Tibial artery (tissue), 4 donors: ENCODE measurements around the gene TBC1D9B.

Experiments
- DNase-seq, 2 donors: peaks; one replicate each; pipeline ENCODE4 v3.0.0-alpha.2; 2019
- H3K27ac ChIP-seq, 2 donors: fragments of 200-600 bp; sonication (generic) in 1 of 2; 1 replicate in 1 of 2; 2 replicates in 1 of 2; pipeline ENCODE4 v1.5.1; 2018 to 2019; ENCODE audit warnings: mild to moderate bottlenecking in 1 of 2
- H3K27me3 ChIP-seq, 2 donors: fragments of 200-600 bp; sonication (generic) in 1 of 2; one replicate each; pipeline versions ENCODE4 v1.5.1 to v1.6.0; 2016 to 2019
- H3K36me3 ChIP-seq, 3 donors: fragments of 200-600 bp; sonication (generic) in 2 of 3; one replicate each; pipeline ENCODE4 v1.5.1; 2016 to 2019; ENCODE audit warnings: mild to moderate bottlenecking in 2 of 3
- H3K4me1 ChIP-seq, 4 donors: fragments of 200-600 bp; sonication (generic) in 2 of 4; 1 replicate in 3 of 4; 2 replicates in 1 of 4; pipeline ENCODE4 v1.5.1; 2016 to 2019
- H3K4me3 ChIP-seq, 2 donors: fragments of 200-600 bp; sonication (generic) in 1 of 2; 1 replicate in 1 of 2; 2 replicates in 1 of 2; pipeline ENCODE4 v1.5.1; 2018 to 2019; ENCODE audit warnings: mild to moderate bottlenecking in 2 of 2
- H3K9me3 ChIP-seq, 3 donors: fragments of 200-600 bp; sonication (generic) in 1 of 3; one replicate each; pipeline ENCODE4 v1.5.1; 2016 to 2019
- CTCF ChIP-seq, 2 experiments: fragments of 200-600 bp in 1 of 2; fragments of 450-650 bp in 1 of 2; IDR thresholded peaks; one replicate each; pipeline ENCODE4 v1.5.1; 2017 to 2019; ENCODE audit warnings: antibody characterized with exemption in 2 of 2, mild to moderate bottlenecking in 1 of 2, moderate library complexity in 1 of 2
- intact Hi-C: fragments of 100-400 bp; cut with DNase I; formaldehyde crosslinking; loops from one replicate; pipeline ENCODE4 v1.15.0; 2023; ENCODE audit warnings: low total_unique reads

The TBC1D9B gene

GRCh38 chr5:179902763-179903158 is 4.9 kb downstream of the TBC1D9B start:
- no peaks in the 10 kb centered on the region for H3K9me3 ChIP-seq
- no peak overlapping the region for H3K27ac ChIP-seq
- no peak for DNase-seq
- no peak for TF ChIP-seq CTCF (IDR thresholded peaks at IDR 0.05)
- H3K36me3 ChIP-seq = peaks cover 16 to 68% (median 39%) of the 10 kb centered on the region in 3 donors
- H3K4me3 ChIP-seq = no peak overlapping the region
- H3K4me1 ChIP-seq = peaks cover 0 to 12% (median 8%) of the 10 kb centered on the region in 4 donors
- H3K27me3 ChIP-seq = no peaks in the 10 kb centered on the region
- intact Hi-C loops = no loop called here

GRCh38 chr5:179901915-179902762 is 5.6 kb downstream of the TBC1D9B start:
- TF ChIP-seq CTCF (IDR thresholded peaks at IDR 0.05) = no peak
- Histone ChIP-seq H3K4me1 (peaks cover 0 to 12% (median 8%) of the 10 kb centered on the region in 4 donors), H3K36me3 (peaks cover 22 to 74% (median 46%) of the 10 kb centered on the region in 3 donors), H3K27me3 (no peaks in the 10 kb centered on the region), H3K27ac (no peak overlapping the region), H3K4me3 (no peak overlapping the region), H3K9me3 (no peaks in the 10 kb centered on the region)
- intact Hi-C loops = no loop called here
- DNase-seq = no peak

GRCh38 chr5:179901462-179901861 is 6.2 kb downstream of the TBC1D9B start:
- Histone ChIP-seq H3K4me1 (peaks cover 0 to 6% (median 2%) of the 10 kb centered on the region in 4 donors), H3K27ac (no peak overlapping the region), H3K9me3 (no peaks in the 10 kb centered on the region), H3K27me3 (no peaks in the 10 kb centered on the region), H3K4me3 (no peak overlapping the region), H3K36me3 (peaks cover 26 to 81% (median 52%) of the 10 kb centered on the region in 3 donors)
- TF ChIP-seq CTCF (IDR thresholded peaks at IDR 0.05) = no peak
- DNase-seq = no peak
- intact Hi-C loops = no loop called here

- no peak for TF ChIP-seq CTCF (IDR thresholded peaks at IDR 0.05)
- H3K9me3 ChIP-seq = no peaks in the 10 kb centered on the region
- no peaks in the 10 kb centered on the region for H3K4me1 ChIP-seq
- H3K4me3 ChIP-seq = no peak overlapping the region
- no peak overlapping the region for H3K27ac ChIP-seq
- DNase-seq = no peak
- H3K36me3 ChIP-seq = peaks cover 33 to 89% (median 58%) of the 10 kb centered on the region in 3 donors
- H3K27me3 ChIP-seq = no peaks in the 10 kb centered on the region
- intact Hi-C loops = no loop called here
Observed at GRCh38 chr5:179900711-179901110, 7.0 kb downstream of the TBC1D9B start.

GRCh38 chr5:179900206-179900605 is 7.5 kb downstream of the TBC1D9B start:
- Histone ChIP-seq H3K36me3 (peaks cover 34 to 94% (median 63%) of the 10 kb centered on the region in 3 donors), H3K27me3 (no peaks in the 10 kb centered on the region), H3K4me1 (no peaks in the 10 kb centered on the region), H3K27ac (no peak overlapping the region), H3K9me3 (no peaks in the 10 kb centered on the region), H3K4me3 (no peak overlapping the region)
- TF ChIP-seq CTCF (IDR thresholded peaks at IDR 0.05) = no peak
- intact Hi-C loops = no loop called here
- no peak for DNase-seq
